ENCODE measurements around the gene LYSMD2.

DNA sequence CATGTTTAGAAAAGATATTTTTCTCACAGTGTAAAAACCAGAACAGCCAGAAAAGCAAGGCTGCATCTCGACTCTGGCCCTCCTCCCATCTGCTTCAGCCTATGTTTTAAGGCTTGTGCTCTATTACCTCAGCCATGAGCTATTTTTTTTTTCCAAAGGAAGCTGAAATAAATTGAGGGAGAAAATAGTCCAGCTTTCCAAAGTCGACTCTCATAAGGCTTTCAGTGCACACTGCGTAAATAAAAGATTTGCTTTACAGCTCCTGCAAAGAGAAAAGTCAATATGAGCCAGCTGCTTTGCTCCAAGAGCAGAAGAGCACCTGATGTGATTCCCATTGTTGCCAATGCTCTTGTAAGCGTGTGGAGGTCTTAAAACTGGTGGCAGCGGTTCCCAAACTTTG is 29.4 kb downstream of the LYSMD2 start:
- no peak for TF ChIP-seq CTCF (IDR thresholded peaks at IDR 0.05; ENCODE audit: low read depth, low read length, poor library complexity, severe bottlenecking)
- TF ChIP-seq EZH2phosphoT487 (IDR thresholded peaks at IDR 0.05; ENCODE audit: borderline replicate concordance, low read length), result no peak

Data from DOHH2 (cell line).